HG03095 (cell line): ENCODE measurements around the gene LCN12.
"Not testable (repeated sequence)": the region's sequence is repeated elsewhere in the genome, so short reads cannot be mapped to it uniquely, and the experiment has no call there.

Experiments
- ATAC-seq: cut with Tn5 transposase; IDR thresholded peaks from one replicate; pipeline ENCODE4 v1.9.1; 2021; ENCODE audit warnings: moderate library complexity; ENCODE audit not compliant: unreplicated experiment

Gene LCN12

DNA sequence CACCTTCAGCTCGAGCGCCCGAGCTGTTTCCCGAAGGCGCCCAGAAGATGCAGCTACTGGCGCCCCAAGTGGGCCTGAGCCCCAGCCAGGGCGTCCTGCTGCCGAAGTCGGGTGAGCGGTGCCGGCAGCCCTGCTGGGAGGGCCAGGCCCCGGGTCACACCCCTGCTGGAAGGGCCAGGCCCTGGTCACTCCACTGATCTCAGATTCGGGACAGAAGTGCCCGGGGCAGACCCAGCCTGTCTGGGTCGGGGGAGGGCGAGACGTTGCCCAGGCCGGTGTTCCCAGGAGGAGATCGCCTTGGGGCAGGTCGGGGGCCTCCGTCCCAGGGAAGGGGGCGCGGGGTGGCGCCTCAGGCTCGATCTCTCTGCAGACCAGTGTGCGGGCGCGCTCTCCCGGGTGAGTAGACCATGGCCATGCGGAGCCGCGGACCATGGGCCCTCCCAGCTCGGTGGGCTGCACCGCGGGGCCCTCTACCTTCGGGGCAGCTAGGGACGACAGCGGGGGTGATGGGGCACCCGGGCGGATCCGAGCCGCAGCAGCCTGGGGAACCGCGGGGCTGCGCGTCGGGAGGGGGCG is 33.0 kb downstream of the LCN12 start:
- no peak for ATAC-seq

DNA sequence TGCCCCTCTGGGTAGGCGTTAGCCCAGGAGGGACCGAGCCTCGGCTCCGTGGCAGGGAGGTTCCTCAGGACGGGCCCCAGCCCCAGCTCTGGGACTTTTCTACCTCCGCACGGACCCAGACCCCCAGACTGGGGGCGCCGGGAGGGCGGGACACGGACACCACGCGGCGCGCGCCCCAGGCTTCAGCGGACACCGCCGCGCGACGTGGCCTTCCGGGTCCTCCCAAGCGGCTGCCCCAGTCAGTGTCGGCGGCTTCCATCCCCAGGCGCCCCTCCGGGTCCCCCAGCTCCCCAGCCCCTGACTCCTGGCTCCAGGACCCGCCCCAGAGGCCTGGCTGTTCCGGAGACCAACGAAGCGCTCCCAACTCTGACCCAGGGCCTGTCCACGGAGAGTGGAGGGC is 33.8 kb downstream of the LCN12 start:
- ATAC-seq: no peak

DNA sequence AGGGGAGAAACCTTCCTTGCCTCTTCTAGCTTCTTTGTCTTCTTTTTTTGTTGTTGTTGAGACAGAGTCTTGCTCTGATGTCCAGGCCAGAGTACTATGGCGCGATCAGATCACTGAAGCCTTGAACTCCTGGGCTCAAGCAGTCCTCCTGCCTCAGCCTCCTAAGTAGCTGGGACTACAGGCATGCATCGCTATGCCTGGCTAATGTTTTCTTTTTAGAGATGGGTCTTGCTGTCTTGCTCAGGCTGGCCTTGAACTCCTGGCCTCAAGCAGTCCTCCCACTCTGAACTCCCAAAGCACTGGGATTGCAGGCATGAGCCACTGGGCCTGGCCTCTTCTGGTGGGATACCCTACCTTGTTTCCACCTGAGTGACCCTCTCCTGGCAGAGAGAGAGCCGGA is 36.8 kb downstream of the LCN12 start:
- no peak for ATAC-seq

DNA sequence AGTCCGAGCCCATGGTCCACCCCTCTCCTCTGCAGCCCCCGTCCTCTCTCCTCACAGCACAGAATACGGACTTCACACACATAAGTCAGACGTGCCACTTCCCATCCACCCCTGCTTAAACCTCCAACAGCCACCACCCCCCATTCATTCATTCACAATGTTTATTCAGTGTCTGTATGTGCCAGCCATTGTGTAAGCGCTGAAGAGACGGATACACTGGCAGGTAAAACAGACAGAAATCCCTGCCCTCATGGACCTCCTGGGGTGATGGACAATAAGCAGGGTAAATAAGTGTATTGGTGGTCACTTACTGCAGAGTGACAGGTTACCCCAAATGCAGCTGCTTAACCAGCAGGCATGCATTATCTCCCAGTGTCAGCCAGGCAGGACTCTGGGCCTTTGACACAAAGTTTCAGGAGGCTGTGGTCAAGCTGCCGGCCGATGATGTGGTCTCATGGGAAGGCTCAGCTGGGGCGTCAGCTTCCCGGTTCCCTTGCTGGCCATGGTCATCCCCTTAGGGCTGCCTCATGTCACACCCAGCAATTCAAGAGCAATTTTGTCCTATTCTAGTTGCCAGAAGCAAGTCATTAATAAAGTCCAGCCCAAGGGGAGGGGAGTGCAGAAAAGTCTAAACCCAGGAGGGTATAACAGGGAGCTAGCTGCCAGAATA is 38.3 kb downstream of the LCN12 start:
- no peak for ATAC-seq

DNA sequence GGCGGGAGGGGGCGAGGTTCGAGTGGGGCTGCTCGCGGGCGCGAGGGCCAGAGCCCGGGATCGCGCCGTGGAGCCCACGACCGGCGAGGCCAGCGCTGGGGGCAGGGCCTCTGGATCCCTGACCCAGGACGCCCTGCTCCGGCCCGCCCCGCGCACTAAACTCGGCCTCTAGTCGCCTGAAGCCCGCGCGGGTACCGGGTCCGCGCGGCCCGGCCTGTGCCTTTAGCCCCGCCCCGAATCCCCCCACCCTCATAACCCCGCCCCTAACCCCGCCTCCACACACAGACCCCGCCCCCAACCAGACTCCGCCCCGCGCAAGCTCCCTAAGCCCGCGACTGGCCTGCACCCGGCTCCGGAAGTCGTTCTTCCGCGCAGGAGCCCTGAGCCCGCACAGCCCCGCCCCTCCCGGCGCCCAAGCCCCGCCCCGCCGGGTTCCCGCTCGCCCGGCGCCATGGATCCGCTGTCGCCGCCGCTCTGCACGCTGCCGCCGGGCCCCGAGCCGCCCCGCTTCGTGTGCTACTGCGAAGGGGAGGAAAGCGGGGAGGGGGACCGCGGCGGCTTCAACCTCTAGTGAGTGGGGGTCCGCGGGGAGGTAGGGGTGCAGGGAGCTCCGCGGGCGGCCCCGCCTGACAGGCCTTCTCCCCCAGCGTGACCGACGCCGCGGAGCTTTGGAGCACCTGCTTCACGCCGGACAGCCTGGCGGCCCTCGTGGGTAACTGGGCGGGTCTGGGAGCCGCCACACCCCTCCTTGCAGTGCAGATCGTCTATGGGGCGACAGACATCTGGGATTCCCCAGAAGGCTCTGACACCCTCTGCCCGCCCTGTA is 40.1 kb downstream of the LCN12 start, which contains the start of gene PAXX:
PAXX (plus strand) TSS at position 430 of the 826 bp plus-strand sequence; CDS start at position 452, 22 bp downstream.
- ATAC-seq: peak; percentile 74

DNA sequence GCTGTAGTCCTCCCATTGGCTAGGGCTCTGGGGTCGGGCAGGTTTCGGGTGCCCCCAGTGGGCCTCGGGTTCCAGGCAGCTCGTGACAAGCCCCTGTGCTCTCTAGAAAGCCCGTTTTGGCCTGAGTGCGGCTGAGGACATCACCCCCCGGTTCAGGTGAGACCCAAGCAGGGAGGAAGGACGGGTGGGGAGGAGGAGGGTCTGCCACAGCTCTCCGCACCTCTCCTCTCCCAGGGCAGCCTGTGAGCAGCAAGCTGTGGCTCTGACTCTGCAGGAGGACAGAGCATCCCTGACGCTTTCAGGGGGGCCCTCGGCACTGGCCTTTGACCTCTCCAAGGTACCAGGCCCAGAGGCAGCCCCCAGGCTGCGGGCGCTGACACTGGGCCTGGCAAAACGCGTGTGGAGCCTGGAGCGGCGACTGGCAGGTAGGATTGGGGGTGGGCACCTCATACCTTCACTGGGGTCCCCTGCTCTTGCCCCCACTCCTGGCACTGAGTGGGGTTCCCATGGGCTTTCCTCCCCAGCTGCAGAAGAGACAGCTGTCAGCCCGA is 40.8 kb downstream of the LCN12 start:
- no peak for ATAC-seq

DNA sequence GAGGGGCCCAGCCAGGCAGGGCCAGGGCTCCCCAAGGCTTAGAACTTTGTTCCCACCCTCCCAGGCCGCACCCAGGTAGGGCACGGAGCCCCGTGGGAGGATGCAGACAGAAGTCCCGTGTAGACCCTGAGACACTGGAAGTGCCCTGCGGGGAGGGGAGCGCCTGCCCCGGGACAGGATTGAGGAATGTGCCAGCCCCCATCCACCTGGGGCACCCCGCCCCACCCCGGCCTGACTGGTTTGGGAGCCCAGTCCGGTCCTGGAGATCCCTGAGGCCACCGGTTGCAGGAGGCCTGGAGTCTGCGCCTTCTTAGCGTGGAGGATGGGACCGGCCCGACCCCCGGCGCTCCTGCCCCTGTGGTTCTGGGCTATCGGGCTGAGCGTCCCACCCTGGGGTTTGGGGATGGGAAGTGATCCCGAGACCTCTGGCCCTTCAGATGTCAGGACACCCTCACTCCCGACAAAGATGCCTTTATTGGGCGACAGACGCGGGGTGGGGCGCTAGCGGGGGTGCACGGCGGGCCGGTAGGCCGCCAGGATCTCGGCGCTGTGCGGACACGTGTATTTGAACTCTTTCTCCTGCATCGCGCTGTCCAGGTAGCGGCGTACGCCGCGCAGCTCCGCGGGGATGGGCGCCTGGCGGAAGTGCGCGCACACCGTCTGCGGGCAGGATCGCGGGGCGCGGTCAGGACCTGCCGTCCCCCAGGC is 42.3 kb downstream of the LCN12 start:
- no peak for ATAC-seq

DNA sequence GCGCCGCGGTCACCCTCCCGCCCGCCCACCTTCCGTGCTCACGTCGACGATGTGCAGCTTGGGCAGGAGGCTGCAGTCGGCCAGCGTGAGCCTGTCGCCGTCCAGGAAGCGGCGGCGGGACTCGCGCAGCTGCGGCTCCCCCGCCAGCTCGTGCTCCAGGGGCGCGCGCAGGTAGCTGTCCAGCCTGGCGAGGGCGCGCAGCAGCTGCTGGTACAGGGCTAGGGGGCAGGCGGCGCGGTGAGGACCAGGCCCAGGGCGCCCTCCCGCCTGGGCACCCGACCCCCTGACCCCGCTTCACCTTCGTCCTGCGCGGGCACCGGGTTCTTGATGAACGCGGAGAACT is 42.8 kb downstream of the LCN12 start:
- ATAC-seq: no peak

DNA sequence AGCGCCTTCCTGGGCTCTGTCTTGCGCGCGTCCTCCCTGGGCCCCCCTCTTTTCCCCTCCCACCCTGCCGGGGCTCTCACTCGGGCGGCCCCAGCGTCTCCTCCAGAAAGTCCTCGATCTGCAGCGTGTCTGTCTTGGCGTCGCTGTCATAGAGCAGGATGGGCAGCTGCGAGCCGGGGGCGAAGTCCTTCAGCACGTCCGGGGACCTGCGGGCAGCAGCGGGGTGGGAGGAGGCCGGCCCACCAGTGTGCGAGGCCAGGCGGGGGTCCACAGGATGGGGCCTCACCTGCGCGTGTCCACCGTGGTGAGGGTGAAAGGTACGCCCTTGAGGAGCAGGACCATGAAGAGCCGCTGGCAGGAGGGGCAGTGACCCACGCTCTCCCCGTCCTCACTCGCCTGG is 43.3 kb downstream of the LCN12 start:
- ATAC-seq: no peak

DNA sequence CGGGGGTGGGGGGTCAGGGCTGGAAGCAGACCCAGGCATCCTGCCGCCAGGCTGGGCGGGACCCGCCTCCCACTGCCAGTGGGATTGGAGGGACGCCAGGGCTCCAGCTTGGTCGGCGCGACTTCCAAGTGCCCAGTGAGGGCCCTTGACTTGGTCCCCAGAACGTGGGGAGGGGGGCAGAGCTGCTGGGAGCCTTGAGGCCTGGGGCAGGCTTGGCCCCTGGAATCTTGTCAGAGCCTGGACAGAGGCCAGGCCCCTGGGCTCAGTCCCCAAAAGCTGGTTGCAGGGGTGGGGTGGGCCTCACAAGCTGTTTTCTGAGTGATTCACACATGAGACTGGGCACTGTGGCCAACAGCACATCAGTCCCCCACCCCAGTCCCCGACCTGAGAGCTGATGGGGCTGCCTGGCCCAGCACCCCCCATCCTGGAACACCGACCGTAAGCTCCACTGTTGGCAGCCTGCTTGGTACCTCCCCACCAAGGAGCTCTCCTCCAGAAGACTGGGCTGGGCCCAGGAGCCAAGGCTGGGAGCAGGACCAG is 43.8 kb downstream of the LCN12 start:
- no peak for ATAC-seq

DNA sequence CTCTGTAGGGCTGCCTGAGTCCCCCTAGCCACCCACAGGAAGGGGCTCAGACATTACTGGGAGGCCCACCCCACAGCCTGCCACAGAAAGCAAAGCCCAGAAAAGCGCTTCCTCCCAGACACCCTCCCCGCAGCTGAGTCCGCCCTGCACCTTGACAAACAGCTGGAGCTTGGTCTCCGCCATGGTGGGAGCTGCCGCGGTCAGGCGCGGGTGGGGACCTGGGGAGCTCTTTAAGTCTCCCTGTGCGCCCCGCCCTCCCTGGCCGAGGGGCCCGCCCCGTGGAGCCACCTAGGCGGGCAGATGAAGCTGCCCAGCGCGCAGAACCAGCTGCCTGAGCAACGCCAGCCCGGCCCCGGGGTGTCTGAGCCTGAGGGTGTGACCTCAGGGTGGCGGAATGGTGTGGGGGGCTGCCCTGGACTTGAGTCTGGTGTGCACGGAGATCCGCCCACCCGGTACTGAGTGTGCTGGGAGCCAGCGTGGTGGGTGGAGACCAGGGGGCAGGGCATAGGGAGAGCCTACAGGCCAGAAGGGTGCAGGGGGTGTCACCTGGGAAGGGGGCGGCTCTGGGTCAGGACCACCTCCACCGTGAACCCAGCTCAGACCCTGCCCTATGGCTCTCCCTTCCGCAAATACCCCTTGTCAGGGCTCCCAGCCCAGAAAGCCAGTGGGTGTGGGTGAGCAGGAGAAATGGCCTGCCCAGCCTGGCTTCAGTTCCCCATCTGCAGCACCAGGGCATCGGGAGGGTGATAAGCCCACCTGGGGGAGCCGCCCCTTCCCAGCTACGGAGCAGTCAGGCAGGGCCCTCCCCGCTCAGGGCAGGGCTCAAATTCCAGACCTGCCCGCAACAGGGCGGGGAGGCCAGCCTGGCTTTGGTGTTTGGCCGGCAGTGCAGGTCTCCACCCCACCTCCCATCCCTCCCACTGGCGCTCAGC is 44.6 kb downstream of the LCN12 start, which contains the start of gene CLIC3:
CLIC3 (minus strand) TSS at position 208 of the 932 bp plus-strand sequence; CDS start at position 183, 25 bp downstream.
- no peak for ATAC-seq

DNA sequence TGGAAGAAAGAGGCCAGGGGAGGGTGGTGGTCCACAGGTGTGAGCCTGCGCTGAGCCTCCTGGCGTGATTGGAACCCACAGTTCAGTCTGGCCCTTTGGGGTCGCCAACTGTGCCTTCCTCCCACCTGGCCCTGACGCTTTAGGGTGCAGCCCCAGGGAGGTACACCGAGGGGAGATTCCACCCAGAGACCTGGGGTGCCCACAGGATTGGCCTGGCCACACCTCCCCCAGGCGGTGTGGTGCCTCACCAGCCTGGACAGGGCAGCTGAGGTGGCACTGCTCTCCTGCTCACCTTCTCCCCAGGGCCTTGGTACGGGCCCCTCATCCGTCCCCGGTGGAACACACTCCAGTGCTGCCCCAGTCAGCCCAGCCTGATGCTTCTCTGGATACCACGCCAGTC is 45.3 kb downstream of the LCN12 start:
- no peak for ATAC-seq

DNA sequence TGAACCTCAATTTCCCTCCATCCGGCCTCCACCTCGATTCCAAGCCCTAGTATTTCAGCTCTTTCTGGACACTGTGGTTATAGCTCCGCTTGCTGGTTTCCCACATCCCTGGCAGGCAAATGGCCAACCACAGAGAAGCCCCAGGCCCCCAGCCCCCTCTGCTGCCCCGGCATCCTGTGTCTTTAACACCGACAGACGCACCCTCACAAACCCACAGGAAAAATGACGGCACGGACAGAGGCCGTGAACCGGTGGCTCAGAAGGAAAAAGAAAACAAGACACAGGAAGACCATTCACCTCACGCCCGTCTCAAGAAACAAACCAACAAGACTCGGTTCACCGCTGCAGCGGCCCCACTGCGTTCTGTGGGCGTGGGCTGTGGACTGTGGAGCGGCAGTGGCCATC is 45.8 kb downstream of the LCN12 start:
- no peak for ATAC-seq

DNA sequence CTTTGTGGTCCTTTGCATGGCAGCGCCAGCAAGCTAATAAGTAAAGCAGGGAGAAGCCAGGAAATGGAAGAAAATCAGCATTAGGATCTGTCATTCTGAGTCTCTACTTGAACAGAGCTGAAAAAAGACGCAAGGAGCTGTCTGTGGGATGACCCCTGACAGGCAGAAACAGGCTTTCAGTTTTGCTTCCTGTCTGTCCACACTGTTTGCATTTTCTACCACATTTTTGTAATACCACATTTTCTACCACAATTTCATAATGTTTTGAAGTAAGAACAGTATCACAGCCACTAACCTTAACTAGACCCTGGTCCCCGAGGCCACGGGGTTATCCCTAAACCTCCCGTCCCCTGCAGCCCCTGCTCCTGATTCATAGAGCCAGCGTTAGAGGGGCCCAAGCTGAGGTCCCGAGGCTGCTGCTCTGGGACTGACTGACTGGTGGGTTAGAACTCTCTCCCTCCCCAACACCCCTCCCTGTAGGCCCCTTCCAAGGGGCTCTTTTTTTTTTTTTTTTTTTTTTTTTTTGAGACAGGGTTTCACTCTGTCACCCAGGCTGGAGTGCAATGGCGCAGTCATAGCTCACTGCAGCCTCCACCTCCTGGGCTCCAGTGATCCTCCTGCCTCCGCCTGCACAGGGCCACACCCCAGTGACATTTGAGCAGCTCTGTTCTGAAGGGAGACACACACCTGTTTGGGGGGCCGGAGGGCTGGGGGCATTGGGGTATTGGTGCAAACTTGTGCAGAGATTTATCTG is 48.3 kb downstream of the LCN12 start:
- peak; percentile 68 for ATAC-seq

DNA sequence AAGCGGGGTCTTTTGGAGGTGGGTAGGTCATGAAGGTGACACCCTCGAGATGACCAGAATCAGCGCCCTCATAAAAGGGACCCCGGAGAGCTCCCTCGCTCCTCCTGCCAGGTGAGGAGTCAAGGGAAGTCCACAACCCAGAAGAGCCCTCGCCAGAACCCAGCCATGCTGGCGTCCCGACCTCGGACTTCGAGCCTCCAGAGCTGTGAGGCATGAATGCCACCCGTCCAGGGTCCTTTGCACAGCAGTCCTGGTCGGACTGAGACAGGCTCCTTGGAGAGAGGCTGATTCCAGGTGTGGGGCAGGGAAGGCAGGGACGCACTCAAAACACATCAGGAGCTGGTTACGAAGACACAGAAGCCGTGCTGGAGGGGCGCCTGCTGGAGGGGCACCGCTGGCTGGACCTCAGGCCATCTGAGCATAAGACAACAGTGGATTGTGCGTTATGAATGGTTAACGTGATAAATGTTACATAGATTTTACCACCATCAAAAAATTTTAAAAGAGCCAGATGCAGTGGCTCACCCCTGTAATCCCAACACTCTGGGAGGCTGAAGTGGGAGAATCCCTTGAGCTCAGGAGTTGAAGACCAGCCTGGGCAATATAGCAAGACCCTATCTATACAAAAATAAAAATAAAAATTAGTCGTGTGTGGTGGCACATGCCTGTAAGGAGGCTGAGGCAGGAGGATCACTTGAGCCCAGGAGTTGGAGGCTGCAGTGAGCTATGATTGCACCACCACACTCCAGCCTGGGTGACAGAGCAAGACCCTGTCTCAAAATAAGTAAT is 50.0 kb downstream of the LCN12 start:
- no peak for ATAC-seq

DNA sequence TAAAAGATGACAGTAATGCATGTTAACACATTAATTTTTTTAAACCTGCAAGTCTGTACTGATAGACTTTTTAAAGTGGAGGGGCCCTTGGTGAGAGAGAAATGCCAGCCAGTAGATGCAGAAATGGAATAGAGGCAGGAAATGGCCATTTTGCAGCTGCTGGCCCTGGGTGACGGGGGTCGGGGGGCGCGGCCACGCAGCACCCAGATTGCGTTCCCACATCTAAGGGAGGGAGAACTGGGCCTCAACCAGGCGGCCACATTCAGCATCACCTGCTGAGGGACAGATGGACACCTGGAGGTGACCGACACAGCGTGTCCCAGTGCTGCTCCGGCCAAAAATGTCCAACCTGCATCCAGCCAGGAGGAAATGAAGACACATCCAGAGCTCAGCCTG is 50.6 kb downstream of the LCN12 start:
- ATAC-seq: no peak

DNA sequence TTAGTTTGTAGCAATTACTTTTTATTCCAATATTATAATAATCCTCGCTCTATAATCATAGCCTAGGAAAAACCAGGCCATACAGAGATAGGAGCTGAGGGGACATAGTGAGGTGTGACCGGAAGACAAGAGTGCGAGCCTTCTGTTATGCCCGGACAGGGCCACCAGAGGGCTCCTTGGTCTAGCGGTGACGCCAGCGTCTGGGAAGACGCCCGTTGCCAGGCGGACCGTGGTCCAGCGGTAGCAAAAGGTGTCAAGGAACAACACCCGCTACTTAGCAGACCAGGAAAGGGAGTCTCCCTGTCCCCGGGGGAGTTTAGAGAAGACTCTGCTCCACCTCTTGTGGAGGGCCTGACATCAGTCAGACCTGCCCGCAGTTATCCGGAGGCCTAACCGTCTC is 52.2 kb downstream of the LCN12 start:
- not testable (repeated sequence) for ATAC-seq
